Inferior parietal cortex (tissue), 1 donor: Measurements from ENCODE around the gene CATSPER1.
"Not testable (repeated sequence)": the region's sequence is repeated elsewhere in the genome, so short reads cannot be mapped to it uniquely, and the experiment has no call there.

Experiments used
- DNase-seq: peaks from one replicate; pipeline ENCODE4 v3.0.0-alpha.2; 2016; ENCODE audit errors: extremely low spot score

CATSPER1 gene

DNA sequence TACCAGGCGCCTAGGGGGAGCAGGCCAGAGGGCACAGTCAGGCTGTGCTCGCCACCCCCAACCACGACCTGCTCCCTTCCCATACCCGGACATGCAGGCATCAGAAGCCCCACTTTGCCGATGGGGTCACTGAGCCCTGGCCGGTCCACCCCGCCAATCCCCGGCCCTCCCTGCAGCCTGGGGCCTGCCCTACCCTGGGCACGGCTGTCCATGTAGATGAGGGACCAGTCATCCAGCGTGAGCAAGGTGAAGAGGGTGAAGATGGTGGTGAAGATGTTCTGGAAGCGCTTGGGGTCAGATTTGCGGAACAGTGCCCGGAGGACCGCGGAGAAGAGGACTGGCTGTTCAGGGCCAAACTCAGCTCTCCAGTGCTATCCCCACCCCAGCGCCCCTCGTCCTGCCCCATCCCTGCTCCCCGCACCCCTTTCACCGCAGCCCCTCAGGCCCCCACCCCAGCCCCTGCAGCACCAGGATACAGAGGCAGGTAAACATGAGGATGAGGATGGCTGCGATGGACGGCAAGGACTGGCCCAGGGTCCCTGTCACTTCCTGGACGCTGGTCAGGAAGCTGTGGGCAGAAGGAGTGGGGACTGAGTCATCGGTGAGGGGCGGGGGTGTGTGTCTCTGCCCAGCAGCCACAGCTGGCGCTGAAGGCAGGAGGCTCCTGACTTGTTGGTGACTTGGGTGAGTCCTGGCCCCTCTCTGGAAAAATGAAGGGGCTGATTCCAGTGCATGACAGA, 5.5 kb downstream of the CATSPER1 start:
- no peak for DNase-seq

DNA sequence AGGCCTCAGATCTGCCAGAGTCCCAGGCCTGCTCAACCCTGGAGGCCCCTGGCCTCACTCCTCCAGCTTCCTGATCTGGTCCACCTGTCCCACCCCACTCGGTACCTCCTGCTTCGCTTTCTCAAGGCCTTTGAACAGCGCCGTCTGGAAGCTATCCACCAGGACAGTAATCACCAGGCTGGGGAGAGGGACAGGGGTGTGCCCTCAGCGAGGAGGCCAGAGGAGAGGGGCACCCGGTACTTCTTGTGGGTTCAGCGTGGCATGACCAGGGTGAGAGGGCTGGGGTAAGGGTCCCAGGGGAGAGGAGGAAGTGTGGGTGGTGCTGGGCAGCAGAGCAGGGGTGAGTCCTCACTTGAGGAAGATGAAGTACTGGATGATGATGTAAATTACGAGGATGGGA, 6.1 kb downstream of the CATSPER1 start:
- no peak for DNase-seq

DNA sequence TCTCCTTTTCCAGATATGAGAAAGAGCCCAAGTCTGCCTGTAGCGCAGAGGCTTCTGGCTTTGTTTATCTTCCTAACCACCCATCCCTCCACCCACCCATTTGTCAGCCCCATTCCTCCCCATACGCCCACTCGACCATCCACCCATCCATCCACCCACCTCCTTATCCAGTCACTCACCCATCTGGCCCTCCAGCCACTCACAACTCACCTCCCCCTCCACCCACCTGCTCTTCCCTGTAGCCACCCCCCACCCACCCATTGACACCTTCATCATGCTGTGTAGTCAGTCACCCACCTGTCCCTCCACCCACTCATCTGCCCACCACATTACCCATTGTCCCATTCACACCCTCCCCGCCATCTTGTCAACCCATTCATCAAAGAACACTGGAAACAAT, 9.0 kb downstream of the CATSPER1 start:
- DNase-seq: no peak

DNA sequence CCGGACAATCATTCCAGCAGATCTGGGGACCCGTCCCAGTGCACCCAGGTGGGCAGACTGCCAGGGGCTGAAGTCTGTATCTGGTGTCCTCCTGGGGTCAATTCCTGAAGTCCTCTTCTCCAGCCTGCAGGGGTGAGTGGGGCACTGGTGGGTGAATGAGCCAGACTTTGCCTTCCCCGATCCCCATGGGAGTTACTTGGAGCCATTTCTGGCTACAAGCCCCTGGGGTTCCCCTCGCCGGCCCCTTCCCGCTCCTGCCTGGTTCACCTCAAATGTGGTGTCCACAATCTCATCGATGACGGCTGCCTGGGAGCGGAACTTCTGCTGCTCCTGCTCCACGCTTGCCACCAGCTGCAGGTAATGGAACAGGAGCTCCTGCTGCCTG, 9.5 kb downstream of the CATSPER1 start:
- DNase-seq: no peak

DNA sequence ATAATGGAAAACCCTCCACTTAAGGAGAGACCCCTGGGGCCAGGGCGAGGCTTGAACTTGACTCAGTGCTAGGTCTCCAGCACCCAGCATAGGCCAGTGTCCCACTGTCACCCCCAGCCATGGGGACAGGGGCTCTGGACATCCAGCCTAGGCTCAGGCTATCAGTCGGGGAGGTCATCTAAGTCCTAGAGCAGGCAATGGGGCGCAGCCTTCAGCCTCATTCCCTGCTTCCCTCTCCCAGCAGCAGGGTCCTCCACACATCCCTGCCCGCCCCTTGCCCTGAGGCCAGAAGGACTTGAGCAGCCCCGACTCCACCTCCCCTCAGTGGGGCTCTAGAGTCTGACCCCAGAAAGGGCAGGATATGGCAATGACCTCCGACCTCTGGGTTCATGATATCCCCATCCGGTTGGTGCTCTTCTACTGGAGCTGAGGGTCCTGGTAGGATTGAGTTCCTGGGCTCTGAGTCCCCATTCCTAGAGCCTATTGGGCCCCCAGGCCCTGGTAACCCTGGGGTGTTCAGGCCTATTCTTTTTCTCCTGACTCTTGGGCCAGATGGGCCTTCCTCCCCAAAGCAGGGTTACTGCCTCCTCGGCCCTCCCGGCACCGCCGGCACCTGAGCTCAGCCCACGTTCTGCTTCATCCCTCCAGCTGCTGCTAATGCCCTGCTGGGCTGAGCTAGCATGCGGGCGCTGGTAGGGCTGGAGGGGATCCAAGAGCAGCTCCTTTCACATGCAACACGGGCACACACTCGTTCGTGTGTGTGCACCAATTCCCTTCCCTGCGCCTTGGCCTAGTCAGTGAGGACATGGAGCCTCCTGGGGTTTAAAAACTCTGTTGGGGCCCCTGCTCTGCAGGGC, 10.1 kb downstream of the CATSPER1 start:
- no peak for DNase-seq

DNA sequence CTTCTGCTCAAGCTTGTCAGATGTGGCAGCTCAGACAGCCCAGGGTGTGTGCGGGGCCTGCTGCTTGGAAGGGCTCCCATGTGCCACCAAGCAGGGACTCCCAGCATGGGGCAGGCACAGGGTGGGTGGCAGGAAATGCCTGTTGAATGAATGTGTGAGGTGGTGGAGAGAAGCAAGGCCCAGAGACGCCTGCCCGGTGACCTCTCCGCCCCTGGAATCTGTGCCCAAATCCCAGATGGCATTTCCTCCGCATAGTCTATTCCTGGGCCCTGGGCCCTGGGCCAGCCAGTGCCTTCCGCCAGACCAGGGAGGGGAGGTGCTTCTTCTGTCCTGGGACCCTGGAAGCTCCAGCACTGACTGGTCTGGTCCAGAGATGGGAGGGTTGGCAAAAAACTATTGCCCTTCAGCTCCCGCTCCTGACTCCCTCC, 10.8 kb downstream of the CATSPER1 start:
- DNase-seq: no peak

DNA sequence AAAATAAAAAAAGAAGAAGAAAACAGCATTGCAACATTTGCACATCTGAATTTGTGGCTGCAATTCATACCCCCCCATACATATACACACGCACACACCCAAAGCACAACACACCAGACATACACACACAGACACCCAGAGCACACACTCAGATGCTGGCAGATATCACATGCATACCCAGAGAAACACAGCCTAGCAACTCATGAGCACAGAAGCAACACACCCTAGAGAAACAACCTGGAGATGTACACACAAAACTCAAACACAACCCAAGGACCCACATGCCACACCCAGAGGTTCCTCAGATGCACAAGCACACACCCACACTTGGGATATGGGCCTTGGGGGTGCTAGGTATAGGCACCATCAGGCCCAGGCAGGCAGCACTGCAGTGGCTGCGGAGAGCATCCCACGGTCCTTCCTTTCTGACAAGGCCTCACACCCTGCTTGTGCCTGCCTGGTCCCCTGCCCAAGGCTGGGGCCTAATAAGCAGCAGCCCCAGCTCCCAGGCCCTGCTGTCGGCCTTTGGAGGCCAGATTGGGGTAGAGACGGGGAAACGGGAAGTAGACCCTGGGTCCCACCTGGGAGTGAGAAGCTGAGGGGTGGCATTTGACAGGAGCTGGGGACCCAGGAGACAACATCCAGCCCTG, 11.3 kb downstream of the CATSPER1 start:
- no peak for DNase-seq

DNA sequence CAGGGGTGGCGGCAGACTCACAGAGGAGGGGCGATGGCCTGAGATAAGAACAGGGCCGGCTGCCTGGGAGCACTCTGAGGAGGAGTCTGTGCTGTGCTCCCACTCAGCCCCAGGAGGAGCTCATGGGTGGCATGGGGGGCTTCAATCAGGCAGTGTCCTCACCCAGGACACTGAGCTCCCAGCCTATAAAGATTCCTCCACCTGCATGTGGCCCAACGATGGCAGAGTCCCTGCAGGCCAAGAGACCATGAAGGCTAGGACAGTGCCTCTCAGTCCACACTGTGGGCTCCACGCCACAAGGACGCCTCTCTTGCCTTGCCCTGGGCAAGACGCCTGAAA, 12.5 kb downstream of the CATSPER1 start:
- no peak for DNase-seq

DNA sequence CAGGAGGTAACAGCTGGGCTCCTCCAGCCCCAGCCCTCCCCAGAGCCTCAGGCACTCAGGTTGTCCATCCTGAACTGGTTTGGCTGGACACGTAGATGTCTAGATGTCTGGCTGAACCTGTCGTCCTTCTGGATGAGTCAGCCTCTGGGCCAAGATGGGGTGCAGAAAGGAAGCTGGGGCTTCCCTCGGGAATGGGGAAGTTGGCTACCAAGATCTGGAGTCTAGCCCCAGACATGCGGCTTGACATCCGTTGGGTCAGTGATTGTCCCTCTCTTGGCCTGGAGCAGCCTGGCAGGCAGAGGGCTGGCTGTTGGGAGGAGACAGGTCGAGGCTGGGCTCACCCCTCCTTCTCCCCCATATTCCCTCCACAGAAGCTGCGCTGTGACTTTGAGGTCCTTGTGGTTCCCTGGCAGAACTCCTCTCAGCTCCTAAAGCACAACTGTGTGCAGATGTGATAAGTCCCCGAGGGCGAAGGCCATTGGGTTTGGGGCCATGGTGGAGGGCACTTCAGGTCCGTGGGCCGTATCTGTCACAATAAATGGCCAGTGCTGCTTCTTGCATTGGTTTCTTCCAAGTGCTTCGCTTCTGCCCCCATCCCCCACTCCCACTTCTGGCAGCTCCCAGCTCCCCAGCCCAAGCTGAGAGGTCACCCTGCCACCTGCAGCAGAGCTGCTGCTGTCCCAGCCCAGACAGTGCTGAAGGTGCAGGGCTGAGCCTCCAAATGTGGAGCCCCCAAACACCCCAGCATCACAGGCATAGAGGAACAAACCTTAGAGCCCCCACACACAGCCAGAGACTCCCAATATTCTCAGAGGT, 13.1 kb downstream of the CATSPER1 start:
- DNase-seq: no peak

DNA sequence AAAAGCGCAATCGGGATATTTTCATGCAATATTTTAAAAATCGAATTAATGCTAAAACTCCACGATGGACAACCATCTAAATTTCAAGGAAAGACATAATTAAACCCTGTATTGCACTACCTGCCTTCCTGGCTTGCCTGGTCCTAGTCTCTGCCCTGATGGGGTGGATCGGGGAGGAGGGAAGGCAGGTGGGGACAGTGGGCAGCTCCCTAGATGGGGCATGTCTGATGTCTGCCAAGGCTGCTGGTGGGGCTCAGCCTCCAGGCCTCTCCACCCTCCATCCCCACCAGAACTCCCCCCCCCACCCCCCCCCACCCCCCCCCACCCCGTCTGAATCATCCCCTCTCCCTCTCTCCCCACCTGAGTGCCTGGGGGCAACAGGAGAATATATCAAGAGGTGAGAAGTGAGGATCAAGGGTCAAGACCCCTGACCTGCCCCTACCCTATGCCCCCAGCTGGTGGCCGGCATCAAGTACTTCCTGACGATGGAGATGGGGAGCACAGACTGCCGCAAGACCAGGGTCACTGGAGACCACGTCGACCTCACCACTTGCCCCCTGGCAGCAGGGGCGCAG, 13.8 kb downstream of the CATSPER1 start:
- no peak for DNase-seq

DNA sequence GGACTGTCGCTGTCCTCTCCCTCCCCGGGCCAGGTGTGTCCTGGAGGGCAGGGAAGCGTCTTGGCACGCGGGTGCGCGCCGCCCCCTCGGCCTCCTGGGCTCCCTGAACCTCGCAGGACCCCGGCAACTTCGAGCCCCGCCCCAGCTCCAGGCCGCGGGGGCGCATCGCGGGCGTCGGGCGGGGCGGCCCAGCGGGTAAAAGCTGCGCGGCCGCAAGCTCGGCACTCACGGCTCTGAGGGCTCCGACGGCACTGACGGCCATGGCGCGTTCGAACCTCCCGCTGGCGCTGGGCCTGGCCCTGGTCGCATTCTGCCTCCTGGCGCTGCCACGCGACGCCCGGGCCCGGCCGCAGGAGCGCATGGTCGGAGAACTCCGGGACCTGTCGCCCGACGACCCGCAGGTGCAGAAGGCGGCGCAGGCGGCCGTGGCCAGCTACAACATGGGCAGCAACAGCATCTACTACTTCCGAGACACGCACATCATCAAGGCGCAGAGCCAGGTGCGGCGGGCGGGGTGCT, 14.4 kb downstream of the CATSPER1 start, which contains the start of gene CST6:
TSS of gene CST6 (plus strand) at position 224 of the 519 bp plus-strand sequence. CDS start at position 261, 37 bp downstream.
- DNase-seq: no peak

DNA sequence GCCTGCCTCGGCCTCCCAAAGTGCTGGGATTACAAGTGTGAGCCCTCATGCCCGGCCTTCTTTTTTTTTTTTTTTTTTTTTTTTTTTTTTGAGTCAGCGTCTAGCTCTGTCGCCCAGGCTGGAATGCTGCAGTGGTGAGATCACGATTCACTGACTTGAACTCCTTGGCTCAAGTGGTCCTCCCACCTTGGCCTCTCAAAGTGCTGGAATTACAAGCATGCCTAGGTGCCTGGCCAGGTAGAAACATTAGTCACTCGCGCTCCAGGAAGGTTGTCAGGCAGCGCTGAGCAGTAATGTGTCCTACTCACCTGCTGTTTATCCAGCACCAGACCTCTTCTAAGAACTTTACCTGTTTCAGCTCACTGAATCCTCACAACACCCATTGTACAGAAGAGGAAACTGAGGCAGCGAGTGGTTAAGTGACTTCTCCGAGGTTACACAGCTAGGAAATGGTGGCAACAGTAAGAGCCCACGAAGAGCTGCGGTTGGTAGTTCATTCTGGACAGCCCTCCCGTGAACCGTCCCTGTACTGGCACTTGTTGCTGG, 15.0 kb downstream of the CATSPER1 start:
- no peak for DNase-seq

DNA sequence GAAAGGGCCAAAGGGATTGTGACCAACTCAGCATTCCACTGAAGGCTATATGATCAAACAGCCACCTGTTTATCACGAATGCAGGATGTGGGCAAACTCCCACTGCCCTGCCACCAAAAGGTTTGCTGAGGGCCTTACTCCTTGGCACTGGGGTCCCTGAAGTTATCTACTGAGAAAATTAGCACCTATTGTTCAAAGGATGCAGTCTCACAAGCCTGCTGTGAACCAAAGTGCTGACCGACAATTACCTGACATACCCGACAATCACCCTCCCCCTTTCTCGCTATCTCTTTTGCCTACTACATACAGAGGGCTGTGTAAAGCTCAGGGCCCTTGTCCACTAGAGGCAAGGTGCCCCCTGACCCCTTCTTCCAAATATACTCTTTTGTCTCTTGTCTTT, 16.2 kb downstream of the CATSPER1 start:
- DNase-seq: not testable (repeated sequence)

DNA sequence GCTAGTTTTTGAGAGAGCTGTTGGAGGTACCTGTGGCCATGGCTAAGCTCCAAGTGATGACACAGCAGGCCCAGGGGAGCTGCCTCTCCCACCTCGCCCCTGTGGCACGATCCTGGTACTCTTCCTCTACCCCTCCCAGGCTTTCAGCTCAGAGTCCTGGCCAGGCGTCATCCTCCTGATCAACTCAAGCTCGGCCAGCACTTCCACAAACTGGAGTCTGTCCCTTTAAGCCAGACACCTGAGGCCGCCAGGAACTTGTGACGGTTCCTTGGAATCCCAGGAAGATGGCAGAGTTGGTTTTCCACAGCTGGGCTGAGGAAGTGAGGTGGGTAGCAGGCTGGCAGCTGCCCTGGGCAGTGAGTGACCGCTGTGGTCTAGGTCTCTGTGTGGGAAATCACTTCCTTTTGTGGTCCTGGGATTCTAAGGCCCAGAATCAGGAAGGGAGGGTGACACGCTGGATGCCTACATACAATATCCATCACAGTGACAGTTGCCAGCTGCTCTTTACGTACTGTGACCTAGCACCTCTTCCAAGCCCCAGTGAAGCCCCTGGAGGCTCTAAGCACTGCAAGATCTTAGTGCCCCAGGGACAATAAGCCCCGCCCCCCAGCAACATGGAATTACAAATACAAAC, 17.7 kb downstream of the CATSPER1 start:
- no peak for DNase-seq

DNA sequence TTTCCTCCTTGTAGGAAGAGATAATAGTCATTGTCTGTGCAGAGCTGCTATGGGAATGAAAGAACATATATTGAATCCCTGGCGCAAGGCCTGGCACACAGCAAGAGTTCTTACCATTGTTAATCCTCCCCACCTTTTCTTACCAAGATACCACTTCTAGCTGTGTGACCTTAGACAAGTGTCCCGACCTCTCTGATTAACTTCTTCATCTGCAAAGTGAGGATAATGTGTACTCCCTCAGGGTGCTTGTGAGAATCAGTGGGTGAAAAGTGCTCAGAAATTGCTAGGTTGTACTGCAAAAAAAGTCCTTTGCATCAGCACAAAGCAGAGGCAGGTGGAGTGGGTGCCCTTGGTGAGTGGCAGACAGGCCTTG, 18.2 kb downstream of the CATSPER1 start:
- no peak for DNase-seq

DNA sequence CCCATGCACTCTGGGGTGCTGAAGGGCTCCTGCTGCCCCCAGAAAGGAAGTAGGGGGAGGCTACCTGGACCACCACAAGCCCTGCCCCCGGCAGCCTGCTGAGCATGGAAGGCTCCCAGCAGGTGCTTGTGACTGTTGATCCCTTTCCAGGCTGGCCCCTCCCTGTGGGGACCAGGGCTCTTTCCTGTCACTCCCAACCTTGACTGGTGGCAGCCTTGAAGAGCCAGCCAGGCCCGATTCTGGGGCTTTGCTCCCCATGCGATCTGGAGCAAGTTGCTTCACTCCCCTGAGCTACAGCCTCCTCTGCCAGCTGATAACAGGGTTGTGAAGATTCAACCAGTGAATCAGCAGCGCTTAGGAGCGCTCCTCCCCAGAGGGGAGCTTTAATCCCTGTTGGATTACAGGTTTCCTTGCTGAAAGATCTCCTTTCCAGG, 19.1 kb downstream of the CATSPER1 start:
- DNase-seq: no peak

DNA sequence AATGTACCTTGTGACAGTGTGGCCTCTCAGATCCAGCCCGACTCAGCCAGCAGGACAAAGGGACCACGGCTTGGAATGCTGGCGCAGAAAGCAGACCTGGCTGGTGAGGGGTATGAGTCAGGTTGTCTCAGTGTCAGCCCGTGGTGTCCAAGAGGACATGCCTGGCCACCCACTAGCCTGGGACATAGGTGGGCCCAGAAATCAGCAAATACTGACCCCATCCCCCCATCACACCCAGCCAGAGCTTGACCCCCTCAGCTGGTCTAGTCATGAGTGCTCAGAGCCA, 19.4 kb downstream of the CATSPER1 start:
- no peak for DNase-seq

DNA sequence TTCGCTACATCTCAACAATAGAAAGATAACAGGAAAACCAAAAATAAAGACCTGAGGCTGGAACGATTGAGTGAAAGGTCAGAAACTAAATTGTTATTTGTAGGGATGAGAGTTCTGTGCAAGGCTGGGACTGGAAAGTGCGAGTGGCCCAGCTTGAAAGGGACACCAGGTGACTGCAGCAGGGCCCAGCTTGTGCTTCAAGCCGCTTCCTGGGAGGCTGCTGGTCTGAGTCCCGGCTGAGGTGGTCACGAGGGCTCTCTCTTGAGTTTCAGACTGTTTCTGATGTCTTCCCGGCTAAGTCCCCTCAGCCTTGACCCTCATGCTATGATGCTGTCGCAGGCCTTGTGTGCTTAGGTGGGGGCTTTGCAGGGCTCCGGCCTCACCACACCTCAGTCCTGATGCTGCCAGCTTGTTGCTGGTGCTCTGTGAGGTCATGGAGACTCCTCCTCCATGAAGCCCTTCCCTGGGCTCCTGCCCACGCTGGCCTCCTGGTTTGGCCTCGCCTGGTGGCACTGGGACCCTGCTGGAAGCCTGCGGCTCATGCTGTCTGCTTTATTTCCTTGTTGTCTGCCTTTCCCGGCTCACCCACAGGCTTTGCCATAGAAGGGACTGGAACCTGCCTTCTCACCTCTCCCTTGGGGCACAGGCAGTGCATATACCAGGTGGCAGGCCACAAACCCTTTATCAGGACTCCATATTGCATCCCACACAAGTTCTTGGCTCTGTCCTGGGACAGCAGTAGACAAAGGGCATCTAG, 20.0 kb downstream of the CATSPER1 start:
- no peak for DNase-seq

DNA sequence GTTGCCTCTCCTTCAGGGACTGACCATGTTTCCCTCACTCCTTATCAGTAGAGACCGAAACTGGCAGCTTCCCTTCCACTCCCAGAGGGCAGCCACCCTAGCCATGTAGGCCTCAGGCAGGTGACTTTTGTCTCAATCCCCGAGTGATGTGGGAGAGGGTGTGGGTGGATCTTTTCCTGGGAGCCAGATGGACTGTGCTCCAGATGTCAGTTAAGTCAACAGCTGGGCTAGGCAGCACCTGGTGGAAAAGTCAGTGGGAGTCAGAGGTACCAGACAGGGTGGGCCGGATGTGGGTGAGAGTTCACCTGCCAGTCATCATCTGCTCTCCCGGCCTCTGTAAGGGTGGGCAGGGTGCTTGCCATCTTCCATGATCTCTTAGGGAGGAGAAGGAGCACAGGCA, 22.1 kb downstream of the CATSPER1 start:
- no peak for DNase-seq

DNA sequence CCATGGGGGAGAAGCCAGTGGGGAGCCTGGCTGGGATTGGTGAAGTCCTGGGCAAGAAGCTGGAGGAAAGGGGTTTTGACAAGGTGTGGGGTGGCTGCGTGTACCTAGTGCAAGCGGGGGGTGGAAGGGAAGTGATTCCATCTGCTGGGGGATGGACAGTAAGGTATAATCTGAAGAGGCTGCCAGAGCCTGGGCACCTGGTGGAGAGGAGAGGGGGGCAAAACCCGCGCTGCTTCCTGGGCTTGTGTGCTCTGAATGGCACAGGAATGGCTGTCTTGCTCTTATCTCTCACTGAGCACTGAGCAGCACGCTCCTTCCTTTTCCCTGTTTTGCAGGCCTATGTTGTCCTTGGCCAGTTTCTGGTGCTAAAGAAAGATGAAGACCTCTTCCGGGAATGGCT, 23.0 kb downstream of the CATSPER1 start:
- DNase-seq: no peak
